Loucy (cell line): ENCODE measurements around the gene NSFL1C.

Experiments
- CTCF ChIP-seq: fragments of 200-600 bp; sonication (generic); conservative IDR thresholded peaks from 2 replicates; pipeline ENCODE4 v1.5.1; 2014; ENCODE audit warnings: mild to moderate bottlenecking, antibody characterized with exemption, low read length
- EZH2phosphoT487 ChIP-seq: fragments of 200-600 bp; IDR thresholded peaks from 2 replicates; pipeline ENCODE4 v1.6.1; 2018; ENCODE audit warnings: antibody characterized with exemption, mild to moderate bottlenecking, moderate library complexity, borderline replicate concordance

- TF ChIP-seq CTCF, result no peak
- TF ChIP-seq EZH2phosphoT487, result no peak
Measured at GRCh38 chr20:1463971-1464570, 2.6 kb downstream of the NSFL1C start.
